CD4-positive, alpha-beta T cell treated with Interleukin-12 subunit alpha and Interleukin-12 subunit beta, for 1 hour (primary cell): ENCODE data around the gene DOCK4.
A peak's percentile ranks its signal among the peaks of the same experiment; 100 is the strongest.
"Not testable (repeated sequence)": the region's sequence is repeated elsewhere in the genome, so short reads cannot be mapped to it uniquely, and the experiment has no call there.

Source experiments
- DNase-seq: peaks from one replicate; pipeline ENCODE4 v3.0.0-alpha.2; 2020

The DOCK4 gene

GRCh38 chr7:112206238-112206990 lies at the start of gene DOCK4, which contains the start of gene ZNF277:
TSS of gene DOCK4 (minus strand) at chr7:112206399. CDS start at chr7:112206138, 261 bp downstream.
TSS of gene ZNF277 (plus strand) at chr7:112206695. CDS start at chr7:112206717, 22 bp downstream.
- peak; percentile 99 for DNase-seq

- DNase-seq, result no peak
These were observed 49.2 kb upstream of the DOCK4 start for GRCh38 chr7:112255388-112255720.

GRCh38 chr7:112254709-112255387 lies 48.6 kb upstream of the DOCK4 start:
- no peak for DNase-seq

GRCh38 chr7:112254156-112254555 lies 48.0 kb upstream of the DOCK4 start:
- no peak for DNase-seq

GRCh38 chr7:112252691-112253090 lies 46.5 kb upstream of the DOCK4 start:
- DNase-seq, result no peak

GRCh38 chr7:112252141-112252540 lies 45.9 kb upstream of the DOCK4 start:
- DNase-seq, result no peak

- DNase-seq, result not testable (repeated sequence)
These were observed 43.8 kb upstream of the DOCK4 start for GRCh38 chr7:112249967-112250366.

- no peak for DNase-seq
These were observed 42.4 kb upstream of the DOCK4 start for GRCh38 chr7:112248598-112248997.

GRCh38 chr7:112238852-112239610 lies 32.8 kb upstream of the DOCK4 start:
- DNase-seq, result no peak

- no peak for DNase-seq
These were observed 32.1 kb upstream of the DOCK4 start for GRCh38 chr7:112238330-112238729.

- no peak for DNase-seq
These were observed 30.4 kb upstream of the DOCK4 start for GRCh38 chr7:112236597-112236996.

- DNase-seq, result no peak
These were observed 27.9 kb upstream of the DOCK4 start for GRCh38 chr7:112234147-112234546.

- DNase-seq, result no peak
These were observed 27.0 kb upstream of the DOCK4 start for GRCh38 chr7:112233048-112233697.

GRCh38 chr7:112232212-112232978 lies 26.2 kb upstream of the DOCK4 start:
- DNase-seq, result no peak

- DNase-seq, result no peak
These were observed 22.4 kb upstream of the DOCK4 start for GRCh38 chr7:112228632-112229031.

- DNase-seq, result no peak
These were observed 20.6 kb upstream of the DOCK4 start for GRCh38 chr7:112226701-112227276.

- DNase-seq, result no peak
These were observed 18.8 kb upstream of the DOCK4 start for GRCh38 chr7:112225006-112225405.

GRCh38 chr7:112224186-112224585 lies 18.0 kb upstream of the DOCK4 start:
- no peak for DNase-seq

GRCh38 chr7:112223310-112223709 lies 17.1 kb upstream of the DOCK4 start:
- DNase-seq, result no peak

GRCh38 chr7:112220877-112221434 lies 14.8 kb upstream of the DOCK4 start:
- DNase-seq, result no peak

GRCh38 chr7:112215787-112216186 lies 9.6 kb upstream of the DOCK4 start:
- DNase-seq, result no peak

GRCh38 chr7:112214883-112215282 lies 8.7 kb upstream of the DOCK4 start:
- no peak for DNase-seq
